NB4 (cell line): Measurements from ENCODE around the gene PRELID3B.

Source experiments
- MAX ChIP-seq: IDR thresholded peaks from 2 replicates; pipeline ENCODE4 v1.6.1; 2011; ENCODE audit warnings: low read depth, low read length
- TF ChIP-seq, protein P1 (sequence below): IDR thresholded peaks from one replicate; pipeline ENCODE4 v1.5.1; 2012; ENCODE audit warnings: low read depth, low read length

- TF ChIP-seq MAX: no peak
- TF ChIP-seq, protein P1, sequence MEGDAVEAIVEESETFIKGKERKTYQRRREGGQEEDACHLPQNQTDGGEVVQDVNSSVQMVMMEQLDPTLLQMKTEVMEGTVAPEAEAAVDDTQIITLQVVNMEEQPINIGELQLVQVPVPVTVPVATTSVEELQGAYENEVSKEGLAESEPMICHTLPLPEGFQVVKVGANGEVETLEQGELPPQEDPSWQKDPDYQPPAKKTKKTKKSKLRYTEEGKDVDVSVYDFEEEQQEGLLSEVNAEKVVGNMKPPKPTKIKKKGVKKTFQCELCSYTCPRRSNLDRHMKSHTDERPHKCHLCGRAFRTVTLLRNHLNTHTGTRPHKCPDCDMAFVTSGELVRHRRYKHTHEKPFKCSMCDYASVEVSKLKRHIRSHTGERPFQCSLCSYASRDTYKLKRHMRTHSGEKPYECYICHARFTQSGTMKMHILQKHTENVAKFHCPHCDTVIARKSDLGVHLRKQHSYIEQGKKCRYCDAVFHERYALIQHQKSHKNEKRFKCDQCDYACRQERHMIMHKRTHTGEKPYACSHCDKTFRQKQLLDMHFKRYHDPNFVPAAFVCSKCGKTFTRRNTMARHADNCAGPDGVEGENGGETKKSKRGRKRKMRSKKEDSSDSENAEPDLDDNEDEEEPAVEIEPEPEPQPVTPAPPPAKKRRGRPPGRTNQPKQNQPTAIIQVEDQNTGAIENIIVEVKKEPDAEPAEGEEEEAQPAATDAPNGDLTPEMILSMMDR: no peak
Observed at GRCh38 chr20:59003836-59004492, 38.6 kb downstream of the PRELID3B start.
